HG02840 (cell line): ENCODE data around the gene BRPF3.
"Not testable (repeated sequence)": the region's sequence is repeated elsewhere in the genome, so short reads cannot be mapped to it uniquely, and the experiment has no call there.

Experiments
- ATAC-seq: cut with Tn5 transposase; IDR thresholded peaks from one replicate; pipeline ENCODE4 v1.9.1; 2021; ENCODE audit warnings: mild to moderate bottlenecking, moderate library complexity, moderate number of reproducible peaks; ENCODE audit not compliant: unreplicated experiment, low FRiP score

Gene BRPF3

DNA sequence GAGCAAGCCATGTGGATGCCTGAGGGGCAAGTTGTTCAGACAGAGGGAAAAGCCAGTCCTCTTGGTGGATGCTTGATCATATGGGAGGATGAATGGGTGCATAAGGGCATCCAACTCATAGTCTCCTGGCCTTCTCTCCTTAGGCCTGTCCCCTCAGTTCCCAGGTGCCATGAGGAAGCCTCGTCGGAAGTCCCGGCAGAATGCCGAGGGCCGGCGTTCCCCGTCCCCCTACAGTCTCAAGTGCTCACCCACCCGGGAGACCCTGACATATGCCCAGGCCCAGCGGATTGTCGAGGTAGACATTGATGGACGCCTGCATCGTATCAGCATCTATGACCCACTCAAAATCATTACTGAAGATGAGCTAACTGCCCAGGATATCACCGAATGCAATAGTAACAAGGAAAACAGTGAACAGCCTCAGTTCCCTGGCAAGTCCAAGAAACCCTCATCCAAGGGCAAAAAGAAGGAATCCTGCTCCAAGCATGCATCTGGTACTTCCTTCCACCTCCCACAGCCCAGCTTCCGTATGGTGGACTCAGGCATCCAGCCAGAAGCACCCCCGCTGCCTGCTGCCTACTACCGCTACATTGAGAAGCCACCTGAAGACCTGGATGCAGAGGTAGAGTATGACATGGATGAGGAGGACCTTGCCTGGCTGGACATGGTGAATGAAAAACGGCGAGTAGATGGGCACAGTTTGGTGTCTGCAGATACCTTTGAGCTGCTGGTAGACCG, 3.8 kb downstream of the BRPF3 start:
- ATAC-seq, result no peak

DNA sequence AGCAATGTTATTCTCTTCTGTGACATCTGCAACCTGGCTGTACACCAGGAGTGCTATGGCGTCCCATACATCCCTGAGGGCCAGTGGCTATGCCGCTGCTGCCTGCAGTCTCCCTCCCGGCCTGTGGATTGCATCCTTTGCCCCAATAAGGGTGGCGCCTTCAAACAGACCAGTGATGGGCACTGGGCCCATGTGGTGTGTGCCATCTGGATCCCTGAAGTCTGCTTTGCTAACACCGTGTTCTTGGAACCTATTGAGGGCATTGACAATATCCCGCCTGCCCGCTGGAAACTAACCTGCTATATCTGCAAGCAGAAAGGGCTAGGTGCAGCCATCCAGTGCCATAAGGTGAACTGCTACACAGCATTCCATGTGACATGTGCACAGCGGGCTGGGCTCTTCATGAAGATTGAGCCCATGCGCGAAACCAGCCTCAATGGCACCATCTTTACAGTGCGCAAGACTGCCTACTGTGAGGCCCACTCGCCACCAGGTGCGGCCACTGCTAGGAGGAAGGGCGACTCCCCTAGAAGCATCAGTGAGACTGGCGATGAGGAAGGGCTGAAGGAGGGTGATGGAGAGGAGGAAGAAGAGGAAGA, 4.6 kb downstream of the BRPF3 start:
- ATAC-seq, result no peak

DNA sequence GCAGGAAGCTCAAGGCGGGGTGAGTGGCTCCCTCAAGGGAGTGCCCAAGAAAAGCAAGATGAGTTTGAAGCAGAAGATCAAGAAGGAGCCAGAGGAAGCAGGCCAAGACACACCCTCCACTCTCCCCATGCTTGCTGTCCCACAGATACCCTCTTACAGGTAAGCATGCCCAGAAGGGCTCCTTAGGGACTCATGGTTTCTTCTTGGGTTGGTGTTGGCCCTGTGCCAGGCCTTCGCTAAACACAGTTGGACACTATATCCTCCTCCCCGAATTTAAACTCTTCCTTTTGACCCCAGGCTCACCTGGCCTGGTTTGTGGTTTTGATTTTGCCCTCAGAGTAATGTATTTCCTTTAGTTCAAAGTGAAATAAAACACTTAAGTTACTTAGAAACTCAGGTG, 5.1 kb downstream of the BRPF3 start:
- ATAC-seq, result no peak

DNA sequence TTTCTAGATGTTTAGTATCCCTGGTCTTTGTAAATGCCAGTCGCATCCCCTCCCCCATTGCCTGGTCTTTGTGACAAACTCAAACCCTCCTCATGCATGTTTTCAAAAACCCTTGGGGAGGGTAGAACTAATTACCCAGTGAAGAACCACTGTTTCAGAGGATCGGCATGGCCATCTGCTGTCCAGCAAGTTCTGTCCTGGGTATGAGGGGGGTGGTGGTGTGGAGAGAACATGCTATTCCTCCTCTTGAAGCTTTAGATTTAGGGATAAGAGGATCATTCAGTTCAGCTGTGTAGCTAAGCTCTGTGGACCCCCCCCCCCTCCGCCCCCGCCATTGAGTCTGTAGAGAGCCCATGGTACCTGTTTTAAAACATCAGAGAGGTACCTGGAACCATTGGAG, 5.6 kb downstream of the BRPF3 start:
- ATAC-seq, result no peak

DNA sequence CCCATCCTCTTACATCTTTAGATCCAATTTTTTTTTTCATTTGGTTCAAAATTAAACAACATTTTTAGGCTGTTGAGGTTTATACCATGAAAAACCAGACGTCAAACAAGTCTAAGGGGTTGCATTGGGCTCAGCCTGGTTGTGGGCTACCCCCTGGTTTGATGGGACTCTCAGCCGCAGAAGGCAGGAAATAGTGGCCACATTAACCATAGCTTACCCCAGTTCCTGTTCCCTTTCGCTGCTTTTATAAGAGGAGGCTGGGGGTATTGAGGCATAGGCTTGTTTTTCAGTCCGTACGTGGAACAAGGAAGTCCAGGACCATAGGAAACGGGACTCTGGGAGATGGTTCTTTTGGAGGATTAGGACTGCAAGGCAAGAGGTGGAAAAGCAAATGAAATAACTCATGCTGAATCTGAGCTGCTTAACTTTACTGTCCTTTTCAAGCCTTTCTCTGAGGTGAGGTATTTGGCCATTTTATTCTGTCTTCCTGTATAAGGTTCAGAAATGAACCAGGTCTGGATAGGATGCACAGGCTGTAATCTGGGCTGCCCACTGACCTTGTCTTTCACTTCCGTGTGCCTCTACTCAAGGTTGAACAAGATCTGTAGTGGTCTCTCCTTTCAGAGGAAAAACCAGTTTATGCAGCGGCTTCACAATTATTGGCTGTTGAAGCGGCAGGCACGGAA, 7.7 kb downstream of the BRPF3 start:
- no peak for ATAC-seq

DNA sequence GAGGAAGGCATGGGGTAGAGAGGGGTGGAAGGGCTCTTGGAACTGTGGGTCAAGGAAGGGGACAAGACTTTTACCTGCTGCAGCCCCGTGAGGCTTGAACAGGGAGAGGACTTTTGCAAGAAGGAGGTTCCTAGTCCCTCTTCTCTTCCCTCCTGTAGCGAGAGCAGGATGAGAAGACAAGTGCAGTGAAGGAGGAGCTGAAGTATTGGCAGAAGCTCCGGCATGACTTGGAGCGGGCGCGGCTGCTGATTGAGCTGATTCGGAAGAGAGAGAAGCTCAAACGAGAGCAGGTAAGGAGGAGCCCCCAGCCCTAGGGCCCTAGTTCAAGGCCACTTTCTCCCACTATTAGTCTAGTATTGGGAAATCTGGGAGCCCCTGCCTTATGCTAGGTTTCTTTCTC, 10.6 kb downstream of the BRPF3 start:
- ATAC-seq, result no peak

DNA sequence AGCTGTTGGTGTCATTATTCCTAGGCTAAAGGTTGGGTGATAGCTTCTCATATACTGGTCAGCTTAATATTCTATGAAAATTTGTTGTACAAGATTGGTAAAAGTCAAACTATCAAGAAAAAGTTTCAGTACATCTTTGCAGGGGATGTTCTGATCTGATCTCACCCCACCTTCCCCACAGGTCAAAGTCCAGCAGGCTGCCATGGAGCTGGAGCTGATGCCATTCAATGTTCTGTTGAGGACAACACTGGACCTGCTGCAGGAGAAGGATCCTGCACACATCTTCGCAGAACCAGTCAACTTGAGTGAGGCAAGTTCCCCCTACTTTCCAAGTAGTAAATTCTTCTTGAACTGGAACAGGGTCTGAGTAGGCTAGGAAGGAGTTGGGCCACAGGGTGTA, 13.1 kb downstream of the BRPF3 start:
- no peak for ATAC-seq

DNA sequence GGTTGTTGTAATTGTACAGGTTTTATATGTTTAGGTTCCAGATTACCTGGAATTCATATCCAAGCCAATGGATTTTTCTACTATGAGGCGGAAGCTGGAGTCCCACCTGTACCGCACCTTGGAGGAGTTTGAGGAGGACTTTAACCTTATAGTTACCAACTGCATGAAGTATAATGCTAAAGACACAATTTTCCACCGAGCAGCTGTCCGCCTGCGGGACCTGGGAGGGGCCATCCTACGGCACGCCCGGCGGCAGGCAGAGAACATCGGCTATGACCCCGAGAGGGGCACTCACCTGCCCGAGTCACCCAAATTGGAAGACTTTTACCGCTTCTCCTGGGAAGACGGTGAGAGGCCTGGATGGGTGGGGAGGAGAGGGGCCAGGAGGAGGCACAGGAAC, 13.6 kb downstream of the BRPF3 start:
- ATAC-seq, result no peak

DNA sequence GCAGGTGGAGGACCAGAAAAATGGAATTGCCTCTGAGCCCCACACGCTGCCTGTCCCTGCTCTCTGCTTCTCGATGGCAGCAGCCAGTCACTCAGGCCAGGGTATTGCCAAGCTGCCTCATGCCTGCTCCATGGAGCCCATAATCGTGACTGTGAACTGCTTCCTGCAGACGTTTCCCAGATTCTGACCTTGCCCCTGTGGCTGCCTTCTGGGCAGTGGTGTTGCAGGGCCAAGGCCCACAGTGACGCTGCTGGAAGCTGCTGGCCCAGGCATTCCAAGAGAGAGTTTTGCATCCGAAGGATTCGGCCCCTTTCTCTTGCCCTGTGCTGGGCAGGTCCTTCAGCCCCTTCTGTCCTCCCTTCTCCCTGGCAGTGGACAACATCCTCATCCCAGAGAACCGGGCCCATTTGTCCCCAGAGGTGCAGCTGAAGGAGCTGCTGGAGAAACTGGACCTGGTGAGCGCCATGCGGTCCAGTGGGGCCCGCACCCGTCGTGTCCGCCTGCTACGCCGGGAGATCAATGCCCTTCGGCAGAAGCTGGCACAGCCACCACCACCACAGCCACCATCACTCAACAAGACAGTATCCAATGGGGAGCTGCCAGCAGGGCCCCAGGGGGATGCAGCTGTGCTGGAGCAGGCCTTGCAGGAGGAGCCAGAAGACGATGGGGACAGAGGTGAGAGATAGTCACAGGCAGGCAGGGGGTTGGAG, 14.5 kb downstream of the BRPF3 start:
- no peak for ATAC-seq

DNA sequence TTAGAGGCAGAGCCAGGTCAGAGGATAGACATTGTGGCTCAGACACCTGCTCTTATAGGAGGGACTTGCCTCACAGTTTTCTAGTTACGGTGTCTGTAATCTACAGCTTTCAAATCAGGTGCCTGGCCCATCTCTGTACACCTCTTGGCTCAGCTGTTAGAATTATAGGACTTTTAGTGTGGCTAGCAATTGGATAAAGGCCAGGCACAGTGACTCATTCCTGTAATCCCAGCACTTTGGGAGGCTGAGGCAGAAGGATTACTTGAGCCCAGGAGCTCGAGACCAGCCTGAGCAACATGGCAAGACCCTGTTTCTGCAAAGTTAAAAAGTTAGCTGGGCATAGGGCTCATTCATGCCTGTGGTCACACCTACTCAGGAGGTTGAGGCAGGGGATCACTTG, 20.0 kb downstream of the BRPF3 start:
- ATAC-seq, result no peak

DNA sequence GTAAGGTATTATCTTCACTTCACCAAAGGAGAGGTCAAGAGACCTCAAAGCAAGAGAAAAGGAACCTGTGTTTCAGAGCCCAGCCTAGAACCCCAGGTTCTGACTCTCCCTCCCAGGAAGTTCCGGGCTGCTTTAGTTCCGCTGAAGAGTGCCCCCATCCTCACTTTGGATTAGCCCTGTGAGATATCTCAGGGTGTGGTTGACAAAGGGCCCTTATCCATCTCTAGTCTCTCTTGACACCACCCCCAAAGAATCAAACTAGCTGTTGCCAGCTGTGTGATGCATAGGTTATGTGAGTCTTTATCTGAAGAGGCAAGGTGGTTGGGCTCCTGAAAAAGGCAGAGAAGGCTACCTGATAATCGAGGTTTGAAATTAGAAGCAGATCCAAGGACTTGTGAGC, 20.6 kb downstream of the BRPF3 start:
- no peak for ATAC-seq

DNA sequence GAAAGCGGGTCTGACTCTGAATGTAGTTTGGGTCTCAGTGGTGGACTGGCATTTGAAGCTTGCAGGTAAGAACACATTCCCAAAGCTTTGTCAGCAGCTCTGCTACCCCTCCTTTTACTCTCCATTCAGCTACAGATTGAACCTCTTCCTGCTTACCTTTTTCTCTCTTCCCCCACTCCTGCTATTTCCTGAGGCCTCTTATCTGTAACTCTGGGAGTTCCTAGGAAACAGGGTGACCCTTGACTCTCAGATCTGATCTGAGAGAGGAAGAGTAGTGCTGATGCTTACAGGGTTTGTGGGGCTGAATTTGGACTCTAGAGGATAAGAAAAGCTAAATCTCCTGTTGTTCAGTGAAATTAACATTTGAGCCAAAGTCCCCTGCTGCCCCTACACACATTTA, 21.4 kb downstream of the BRPF3 start:
- no peak for ATAC-seq

DNA sequence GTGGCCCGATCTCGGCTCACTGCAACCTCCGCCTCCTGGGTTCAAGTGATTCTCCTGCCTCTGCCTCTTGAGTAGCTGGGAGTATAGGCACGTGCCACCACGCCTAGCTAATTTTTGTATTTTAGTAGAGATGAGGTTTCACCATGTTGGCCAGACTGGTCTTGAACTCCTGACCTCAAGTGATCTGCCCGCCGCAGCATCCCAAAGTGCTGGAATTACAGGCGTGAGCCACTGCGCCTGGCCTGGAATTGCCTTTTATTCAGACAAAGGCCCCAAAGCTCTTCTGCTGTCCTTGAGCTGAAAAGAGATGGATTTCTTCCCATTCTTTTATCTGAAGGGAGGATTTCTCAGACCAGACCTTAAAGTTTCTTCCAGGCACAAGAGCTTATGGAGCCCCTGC, 22.0 kb downstream of the BRPF3 start:
- not testable (repeated sequence) for ATAC-seq

DNA sequence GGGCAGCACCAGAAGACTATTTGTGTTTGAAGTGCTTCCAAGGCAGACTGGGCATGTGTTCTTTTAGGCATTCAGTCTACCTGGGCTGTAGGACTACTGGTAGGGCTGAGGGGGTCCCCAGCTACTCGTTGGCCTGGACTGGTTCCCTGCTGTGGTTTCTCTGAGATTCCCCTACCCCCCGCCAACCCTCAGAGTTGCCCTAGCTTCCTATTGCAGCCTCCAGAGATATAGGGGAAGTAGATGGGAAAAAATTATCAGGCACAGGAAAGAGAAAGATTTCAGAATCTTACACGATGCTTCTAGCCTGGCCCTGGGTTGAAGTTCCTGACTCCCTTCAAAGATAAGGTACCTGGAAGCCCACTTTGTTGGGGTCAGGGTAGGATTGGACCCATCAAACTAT, 22.5 kb downstream of the BRPF3 start:
- no peak for ATAC-seq

DNA sequence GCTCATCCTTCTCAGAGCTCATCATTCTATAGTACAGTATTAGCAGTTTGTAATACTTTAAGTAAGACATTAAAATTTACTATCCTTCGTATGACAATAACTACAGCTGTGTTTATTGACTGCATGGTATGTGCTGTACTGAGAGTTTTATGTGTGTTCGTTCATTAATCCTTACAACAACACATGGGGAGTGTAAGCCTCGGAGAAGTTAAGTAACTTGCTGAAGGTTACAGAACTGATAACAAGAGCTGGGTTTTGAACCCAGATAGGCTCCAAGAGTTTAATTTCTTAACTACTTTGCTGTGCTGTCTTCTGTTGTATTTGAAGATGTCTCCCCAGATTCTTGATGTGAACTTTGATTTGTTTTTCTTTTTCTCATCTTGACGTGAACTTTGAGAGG, 23.7 kb downstream of the BRPF3 start:
- no peak for ATAC-seq

DNA sequence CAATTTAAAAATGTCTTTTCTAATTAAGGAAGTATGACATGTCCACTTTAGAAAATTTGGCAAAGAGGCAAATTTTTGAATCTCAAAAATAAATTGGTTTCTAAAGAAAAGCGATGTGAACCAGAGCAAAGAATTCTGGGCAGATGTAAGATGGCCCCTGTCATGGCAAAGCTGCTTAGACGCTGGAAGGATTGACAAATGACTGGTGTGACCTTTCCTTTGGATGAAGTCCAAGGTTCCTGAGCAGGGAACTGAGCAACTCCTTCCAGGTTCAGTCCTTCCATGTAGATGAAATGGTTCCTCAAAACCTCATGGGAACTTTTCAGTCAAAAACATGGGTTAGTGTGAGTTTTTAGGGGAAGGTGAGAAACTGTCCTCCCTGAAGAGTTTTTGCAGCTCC, 25.1 kb downstream of the BRPF3 start:
- ATAC-seq, result no peak

DNA sequence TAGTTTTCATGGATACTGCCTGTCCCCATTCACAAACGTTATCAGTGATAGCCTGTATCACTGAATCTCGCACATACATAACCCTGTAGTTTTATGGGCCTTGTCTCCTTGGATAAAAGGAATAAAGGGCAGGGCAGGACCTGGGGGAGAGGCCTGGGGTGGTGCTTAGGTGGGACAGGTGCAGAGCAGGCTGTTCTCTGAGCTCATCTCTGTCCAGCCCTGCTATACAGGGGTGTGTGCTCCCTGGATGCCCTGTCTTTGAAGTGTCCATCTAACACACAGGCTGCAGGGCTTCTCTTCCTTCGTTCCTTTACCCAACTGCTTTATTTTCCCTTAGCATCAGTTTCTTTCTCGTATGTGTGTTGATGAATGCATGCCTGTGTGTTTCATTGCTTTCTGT, 26.4 kb downstream of the BRPF3 start:
- ATAC-seq, result no peak

DNA sequence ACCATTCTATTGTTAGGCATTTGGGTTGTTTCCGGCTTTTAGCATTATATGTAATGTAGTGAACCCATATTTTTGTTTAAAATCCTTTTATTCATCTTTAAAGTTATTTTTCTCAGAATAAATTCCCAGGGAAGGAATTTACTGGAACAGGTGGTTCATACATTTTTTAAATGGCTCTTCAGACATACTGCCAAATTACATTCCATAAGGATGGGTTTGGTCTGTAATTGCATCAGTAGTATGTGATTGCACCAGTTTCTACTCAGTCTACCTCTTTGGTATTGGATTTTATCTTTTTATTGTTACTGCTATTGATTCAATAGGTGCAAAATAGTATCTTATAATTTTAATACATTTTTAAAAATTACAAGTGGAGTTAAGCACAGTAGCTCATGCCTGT, 27.2 kb downstream of the BRPF3 start:
- ATAC-seq, result no peak

DNA sequence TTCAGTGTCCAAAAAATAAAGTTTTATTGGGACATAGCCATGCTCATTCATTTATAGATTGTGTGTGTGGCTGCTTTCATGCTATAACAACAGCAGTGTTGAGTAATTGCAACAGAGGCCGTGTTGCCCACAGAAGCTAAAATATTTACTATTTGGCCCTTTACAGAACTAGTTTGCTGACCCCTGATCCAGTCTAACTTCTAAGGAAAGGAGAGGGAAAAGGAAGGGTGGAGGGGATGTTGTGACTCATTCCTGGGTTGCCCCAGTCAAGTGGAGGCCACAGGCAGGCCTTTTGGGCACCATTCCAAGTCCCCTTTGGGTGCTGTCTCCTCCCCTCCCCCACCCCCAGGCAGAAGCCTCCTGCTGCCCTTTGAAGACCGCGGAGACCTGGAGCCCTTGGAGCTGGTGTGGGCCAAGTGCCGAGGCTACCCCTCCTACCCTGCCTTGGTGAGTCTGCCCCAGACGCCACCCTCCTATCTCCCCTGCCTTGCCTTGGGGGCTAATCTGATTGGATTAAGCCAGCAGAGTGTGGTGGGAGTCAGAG, 28.4 kb downstream of the BRPF3 start:
- no peak for ATAC-seq

DNA sequence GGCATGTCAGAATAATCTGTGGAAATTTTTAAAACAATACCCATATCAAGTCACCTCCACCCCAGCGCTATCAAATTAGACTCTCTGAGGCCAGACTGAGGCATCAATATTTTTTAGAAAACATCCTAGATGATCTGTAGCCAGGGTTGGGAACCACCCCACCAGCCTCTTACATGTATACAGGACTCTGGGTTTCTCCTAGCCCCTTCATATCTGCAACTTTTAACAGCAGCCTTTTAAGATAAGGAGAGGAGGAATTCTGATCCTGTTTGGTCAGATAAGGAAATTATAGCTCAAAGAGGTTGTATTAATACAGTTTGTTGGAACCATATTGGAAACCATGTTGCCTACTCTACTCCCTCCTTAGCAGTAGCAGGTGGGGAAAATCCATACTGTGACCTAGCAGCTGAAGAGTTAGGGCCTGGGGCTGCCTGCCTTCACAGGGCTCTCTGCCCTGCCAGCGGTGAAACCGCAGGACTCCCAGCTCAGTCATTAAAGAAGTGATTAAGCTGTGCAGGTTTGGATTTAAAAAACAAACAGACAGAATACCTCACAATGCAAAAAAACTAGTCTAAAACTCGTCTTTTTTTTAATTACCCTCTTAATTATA, 30.0 kb downstream of the BRPF3 start:
- ATAC-seq, result no peak
